IPS DF 4.7 (cell line): ENCODE measurements around the gene C1QTNF6.
"Not testable (repeated sequence)": the region's sequence is repeated elsewhere in the genome, so short reads cannot be mapped to it uniquely, and the experiment has no call there.

ENCODE experiments used
- DNase-seq: peaks from one replicate; pipeline ENCODE4 v3.0.0-alpha.2; 2013; ENCODE audit warnings: low spot score; ENCODE audit errors: extremely low read depth

C1QTNF6 gene

DNA sequence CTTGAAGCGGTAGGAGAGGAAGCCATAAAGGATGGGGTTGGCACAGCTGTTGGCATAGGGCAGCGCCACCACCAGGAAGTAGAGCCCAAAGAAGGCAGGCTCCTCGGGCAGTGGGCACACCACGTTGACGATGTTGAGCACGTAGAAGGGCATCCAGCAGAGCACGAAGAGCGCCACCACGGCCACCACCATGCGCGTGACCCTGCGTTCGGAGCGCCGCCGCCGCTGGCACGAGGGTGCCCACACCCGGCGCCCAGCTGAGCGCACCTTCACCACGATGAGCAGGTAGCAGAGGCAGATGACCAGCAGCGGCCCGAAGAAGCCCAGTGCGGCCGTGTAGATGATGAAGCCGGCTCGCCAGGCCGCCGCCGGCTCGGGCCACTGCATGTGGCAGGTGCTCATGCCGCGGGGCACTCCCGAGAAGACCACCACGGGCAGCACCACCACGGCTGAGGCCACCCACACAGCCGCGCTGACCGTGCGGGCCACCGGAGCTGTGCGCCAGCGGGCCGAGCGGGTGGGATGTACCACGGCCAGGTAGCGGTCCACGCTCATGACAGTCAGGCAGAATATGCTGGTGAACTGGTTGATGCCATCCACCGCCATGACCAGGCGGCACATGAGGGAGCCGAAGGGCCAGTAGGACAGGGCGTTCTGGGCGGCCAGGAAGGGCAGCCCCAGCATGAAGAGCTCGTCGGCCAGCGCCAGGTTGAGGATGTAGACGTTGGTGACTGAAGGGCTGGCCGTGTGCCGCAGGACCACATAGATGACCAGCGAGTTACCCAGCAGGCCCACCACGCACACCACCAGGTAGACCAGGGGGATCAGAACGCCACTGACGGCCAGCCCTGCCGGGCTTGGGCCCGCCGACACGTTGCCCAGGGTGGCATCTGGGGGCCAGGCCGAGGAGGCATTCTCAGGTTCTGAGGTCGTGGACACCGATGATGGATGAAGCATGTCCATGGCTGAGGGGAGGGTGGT is 19.1 kb upstream of the C1QTNF6 start:
- DNase-seq: no peak

DNA sequence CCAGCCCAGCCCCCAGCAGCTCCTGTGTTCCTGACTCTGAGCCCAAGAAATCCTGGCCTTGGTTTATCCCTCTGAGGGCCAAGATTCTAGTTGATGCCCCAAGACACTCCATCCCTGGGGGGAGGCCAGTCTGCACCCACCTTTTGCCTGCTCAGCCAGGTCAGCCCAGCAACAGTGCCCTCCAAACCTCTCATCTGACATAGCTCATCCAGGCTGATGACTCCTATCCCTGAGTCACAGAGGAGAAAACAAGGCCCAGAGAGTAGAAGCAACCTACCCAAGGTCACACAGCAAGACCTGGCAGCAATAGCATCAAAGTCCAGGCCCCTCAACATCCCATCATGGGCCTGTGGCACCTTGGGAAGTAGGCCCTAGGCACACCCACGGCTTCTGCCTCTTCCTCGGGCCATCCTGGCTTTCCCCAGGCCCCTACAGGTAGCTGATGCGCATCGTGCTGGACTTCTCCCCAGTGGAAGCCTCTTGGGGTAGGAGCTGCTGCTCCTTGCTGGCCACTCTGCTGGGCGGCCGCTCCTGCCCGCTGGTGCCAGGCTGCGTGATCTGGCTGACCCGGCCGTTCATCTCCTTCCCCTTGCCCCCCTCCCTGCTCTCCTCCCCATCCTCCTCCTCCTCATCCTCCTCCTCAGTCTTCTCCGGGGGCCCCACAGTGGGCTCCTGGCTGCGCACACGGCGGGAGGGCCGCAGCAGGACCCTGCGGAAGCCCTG is 18.2 kb upstream of the C1QTNF6 start:
- no peak for DNase-seq

DNA sequence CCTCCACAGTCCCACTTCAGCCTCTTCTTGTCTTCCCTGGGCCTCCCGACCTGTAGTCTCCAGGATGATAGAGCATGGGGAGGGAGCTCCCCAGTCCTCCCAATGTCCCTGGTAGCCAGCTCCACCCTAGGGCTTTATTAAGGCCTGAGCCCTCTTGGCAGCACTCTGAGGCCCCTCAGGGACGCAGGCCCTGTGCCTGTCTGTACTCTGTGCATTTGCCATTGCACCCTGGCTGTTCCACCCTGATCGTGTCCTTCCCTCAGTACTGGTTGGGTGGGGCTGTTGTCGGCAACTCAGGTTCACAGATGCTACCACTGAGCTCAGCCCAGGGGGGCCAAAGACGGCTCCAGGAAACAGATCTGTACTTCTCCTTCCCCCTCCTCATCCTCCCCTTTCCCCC is 17.0 kb upstream of the C1QTNF6 start:
- DNase-seq: no peak

DNA sequence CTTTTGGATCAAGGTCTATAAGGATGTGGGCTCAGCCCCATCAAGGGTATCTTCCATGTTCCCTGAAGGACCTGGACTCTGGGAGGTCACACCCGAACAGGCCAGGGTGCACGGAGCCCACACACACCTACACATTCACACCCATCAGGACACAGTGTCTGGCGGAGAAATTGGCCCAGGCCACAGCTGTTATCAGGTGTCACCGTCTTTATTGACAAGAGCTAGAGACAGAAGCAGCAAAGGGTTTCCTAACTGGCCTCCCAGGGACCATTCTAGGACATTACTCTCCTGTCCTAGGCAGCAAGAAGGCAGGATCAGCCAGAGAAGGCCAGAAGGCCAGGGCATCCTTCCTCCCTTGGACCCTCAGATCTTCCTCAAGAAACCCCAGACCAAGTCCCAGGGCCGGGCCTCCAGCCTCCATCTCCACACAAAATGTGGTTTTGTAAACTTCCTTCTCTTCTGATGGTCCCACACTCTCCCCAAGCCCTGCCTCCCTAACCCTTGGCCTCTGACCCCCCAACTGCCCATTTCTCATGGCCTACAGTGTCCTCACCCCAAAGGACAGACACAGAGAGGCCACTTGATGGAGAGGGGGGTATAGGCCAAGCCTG is 16.1 kb upstream of the C1QTNF6 start:
- DNase-seq: no peak

GRCh38 chr22:37203354-37204044 is 15.5 kb upstream of the C1QTNF6 start:
- no peak for DNase-seq

GRCh38 chr22:37202716-37203115 is 14.7 kb upstream of the C1QTNF6 start:
- no peak for DNase-seq

DNA sequence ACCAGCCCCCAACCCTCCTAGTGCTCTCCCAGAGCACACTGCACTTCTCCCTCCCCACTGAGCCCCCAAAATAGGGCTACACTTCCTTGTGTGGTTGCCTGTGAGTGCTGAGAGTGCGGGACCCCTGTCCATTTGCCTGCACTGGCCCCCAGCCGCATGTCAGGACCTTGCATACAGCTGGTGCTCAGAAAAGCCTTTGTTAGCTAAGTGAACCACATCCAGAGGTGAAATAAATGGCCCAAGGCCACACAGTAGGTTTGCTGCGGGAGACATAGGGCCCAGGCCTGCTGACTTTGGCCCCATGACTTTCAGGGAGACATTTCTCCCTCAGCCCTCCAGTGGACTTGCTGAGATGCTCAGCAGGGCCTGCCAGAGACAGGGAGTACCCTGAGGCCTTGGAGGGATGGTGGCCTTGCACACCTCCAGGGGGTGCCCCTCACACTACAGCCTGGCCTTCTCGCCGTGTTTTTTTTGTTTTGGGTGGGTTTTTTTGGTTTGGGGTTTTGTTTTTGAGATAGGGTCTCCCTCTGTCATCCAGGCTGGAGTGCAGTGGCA is 14.0 kb upstream of the C1QTNF6 start:
- DNase-seq: no peak

- not testable (repeated sequence) for DNase-seq
These were observed 13.4 kb upstream of the C1QTNF6 start for GRCh38 chr22:37201443-37201820.

DNA sequence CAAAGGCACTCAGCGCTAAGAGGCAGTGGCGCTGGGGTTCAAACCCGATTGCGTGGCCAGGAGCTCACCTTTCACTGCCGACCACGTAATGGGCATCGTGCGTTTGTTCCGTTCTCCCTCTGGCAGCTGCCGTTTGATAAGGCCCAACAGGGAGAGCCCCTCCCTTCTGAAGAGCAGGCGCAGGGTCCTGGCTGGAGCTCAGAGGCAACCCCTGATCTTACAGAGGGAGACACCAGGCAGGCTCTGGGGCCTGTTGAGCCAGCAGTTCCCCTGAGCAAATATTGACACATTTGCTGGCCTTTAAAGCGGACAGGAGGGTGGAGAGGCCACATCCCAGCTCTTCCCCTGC is 11.7 kb upstream of the C1QTNF6 start:
- no peak for DNase-seq

GRCh38 chr22:37199103-37199759 is 11.2 kb upstream of the C1QTNF6 start:
- DNase-seq: peak; percentile 90

GRCh38 chr22:37198258-37199102 is 10.4 kb upstream of the C1QTNF6 start:
- DNase-seq: no peak

DNA sequence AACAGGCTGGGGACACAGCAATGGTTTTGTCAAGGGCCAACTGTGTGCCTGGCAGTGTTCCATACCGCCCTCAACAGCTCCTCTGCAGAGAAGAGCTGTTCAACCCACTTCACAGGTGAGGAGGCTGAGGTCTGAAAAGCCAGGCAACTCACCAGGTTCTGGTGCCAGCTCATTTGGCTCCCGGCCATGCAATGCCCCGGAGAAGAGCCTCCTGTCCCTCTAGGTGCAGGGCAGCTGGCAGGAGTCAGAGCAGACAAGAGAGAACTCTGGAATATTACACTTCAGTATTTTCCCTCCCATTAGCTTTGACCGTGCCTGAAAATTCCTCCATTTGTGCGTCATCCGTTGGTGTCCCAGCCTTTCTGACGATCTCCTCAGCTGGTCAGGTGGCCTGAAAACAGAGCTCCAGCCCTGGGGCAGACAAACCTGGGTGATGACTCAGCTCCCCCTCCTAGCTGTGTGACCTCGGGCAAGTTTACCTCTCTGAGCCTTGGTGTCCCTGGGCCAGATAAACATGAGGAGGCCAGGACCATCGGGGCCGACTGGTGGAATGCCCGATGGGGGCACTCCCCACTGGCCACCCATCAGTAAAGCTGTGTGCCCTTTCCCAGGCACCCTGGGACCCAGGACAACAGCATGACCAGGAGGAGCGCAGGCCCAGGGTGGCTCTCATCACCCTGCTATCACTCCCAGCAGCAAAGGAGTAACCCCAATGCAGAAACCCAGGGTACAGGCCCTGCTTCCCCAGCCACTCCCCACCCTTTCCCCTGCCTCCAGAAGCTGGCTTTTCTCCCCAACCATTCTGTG is 9.6 kb upstream of the C1QTNF6 start:
- no peak for DNase-seq

- no peak for DNase-seq
These were observed 8.7 kb upstream of the C1QTNF6 start for GRCh38 chr22:37196539-37197450.

- DNase-seq: no peak
These were observed 7.9 kb upstream of the C1QTNF6 start for GRCh38 chr22:37195921-37196320.

DNA sequence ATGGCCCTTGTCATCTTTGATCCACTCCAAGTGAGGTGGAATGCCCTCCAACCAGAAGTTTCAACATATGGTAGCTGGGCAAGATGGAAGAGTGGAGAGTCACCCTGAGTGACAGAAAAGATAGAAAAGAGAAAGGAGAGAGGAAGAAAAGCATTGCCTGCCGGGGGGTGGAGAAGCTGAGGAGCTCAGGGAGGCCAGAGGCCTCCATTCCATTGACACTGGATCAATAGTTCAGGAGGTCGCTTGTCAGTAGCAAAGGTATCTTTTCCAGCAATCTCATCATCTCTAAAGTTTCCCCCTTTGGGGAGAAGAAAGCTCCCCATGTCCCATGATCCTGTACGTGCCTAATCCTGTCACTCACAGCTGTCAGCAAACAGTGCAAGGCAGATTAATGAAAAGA is 6.7 kb upstream of the C1QTNF6 start:
- DNase-seq: no peak

DNA sequence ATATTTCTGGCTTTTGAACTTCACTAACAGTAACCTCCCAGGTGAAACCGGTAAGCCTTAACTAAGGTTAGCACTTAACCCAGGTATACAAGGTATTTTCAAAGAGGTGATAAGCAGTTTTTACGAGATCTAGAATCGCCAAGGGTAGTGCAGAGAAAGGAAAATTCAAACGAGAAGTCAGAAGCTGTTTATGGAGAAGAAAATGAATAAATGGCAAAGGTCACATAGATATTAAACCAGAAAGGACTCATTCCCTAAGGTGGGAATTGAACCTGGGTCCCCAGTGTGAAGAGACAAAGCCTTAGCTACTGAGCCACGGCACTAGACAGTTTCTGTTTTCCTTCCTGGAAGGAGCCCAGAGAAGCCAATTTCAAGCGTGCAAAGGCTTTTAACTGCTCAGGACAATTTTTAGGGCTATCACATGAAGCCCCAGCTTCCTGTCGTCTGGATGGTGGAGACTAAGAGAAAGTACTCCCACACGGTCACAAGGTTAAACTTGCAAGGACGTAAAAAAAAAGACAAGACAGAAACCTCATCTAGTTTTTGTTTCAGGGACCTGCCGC is 5.7 kb upstream of the C1QTNF6 start:
- DNase-seq: no peak

DNA sequence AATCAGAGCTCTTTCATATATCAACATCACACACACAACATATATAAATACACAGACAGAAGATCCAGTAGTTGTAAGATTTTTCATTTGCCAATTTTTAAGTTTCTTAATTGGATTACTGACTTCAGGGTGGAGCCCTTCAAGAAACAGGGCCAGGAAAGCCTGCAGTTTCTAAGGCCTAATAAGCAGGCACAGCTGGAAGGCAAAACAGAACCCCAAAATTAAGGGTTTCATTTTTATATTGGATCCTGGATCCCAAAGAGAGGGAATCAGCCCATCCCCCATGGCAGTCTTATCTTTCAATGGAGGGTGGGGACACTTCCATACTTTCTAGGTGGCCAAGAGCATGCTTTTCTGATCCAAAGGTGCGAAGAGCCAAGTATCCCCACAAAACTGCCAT is 4.7 kb upstream of the C1QTNF6 start:
- DNase-seq: no peak

DNA sequence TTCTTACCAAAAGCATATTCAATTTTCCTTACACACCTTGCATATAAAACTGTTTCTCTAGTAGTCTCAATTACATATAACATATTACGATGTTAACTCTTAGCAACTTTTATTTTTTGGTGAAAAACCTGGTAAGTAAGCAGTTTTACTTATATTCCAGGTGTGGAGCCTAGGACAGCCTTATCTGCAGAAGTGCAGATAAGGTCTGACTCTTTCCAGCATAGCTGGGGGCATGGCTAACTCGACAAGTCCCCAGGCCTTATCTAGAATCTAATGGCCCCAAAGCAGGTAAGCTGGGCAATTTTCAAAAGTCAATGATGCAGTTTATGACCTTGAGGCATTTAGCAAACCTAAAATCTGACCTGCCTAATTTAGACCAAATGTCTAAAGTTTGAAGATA is 4.2 kb upstream of the C1QTNF6 start:
- no peak for DNase-seq
